Astrocyte (in vitro differentiated cells and primary cell): Measurements from ENCODE around the gene BPHL.

Source experiments
- EZH2 ChIP-seq: IDR thresholded peaks from 2 replicates; pipeline ENCODE4 v1.6.1; 2012; ENCODE audit warnings: mild to moderate bottlenecking, low read length, inconsistent platforms; ENCODE audit not compliant: insufficient read depth
- TF ChIP-seq, protein P1 (sequence below): IDR thresholded peaks from 2 replicates; pipeline ENCODE4 v1.5.1; 2011; ENCODE audit warnings: low read depth, mild to moderate bottlenecking, inconsistent platforms, low read length, moderate library complexity; ENCODE audit not compliant: insufficient read depth

DNA sequence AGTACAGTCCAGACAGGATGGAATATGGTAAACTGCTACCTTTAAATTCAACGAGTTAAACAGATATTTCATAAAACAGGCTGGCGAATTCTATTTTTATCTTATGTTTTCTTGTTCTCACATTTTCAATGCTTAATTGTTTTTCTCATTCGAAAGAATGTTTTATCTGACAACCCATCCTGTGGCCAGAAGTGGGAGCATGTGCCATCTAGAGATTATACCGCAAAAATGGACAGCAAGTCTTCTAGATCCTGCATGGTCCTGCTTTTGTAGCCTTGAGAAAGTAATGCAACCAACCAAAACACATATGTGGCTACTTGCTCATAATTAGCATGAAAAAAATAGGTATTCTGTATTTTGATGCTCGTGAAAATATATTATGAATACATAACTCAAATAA lies 78.3 kb downstream of the BPHL start:
- TF ChIP-seq, protein P1, sequence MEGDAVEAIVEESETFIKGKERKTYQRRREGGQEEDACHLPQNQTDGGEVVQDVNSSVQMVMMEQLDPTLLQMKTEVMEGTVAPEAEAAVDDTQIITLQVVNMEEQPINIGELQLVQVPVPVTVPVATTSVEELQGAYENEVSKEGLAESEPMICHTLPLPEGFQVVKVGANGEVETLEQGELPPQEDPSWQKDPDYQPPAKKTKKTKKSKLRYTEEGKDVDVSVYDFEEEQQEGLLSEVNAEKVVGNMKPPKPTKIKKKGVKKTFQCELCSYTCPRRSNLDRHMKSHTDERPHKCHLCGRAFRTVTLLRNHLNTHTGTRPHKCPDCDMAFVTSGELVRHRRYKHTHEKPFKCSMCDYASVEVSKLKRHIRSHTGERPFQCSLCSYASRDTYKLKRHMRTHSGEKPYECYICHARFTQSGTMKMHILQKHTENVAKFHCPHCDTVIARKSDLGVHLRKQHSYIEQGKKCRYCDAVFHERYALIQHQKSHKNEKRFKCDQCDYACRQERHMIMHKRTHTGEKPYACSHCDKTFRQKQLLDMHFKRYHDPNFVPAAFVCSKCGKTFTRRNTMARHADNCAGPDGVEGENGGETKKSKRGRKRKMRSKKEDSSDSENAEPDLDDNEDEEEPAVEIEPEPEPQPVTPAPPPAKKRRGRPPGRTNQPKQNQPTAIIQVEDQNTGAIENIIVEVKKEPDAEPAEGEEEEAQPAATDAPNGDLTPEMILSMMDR = no peak
- no peak for TF ChIP-seq EZH2
